HepG2 (cell line): ENCODE data around the gene ZRANB2. TPM values are rescaled to one million over a fixed set of nuclear protein-coding genes. Genes with fewer than 3 reads are reported as not detected.

Source experiments
- ATRX ChIP-seq: sonication (generic); formaldehyde crosslinking; IDR thresholded peaks from 2 replicates; pipeline ENCODE4 v1.4.0; 2020; ENCODE audit warnings: missing genetic modification reagents, borderline replicate concordance
- DNMT3B ChIP-seq: conservative IDR thresholded peaks from 2 replicates; pipeline ENCODE4 v1.6.1; 2016; ENCODE audit warnings: missing biosample characterization, control low read depth
- ELF1 ChIP-seq: sonication (generic); formaldehyde crosslinking; IDR thresholded peaks from 2 replicates; pipeline ENCODE4 v1.4.0; 2020; ENCODE audit warnings: missing genetic modification reagents
- HOXA3 ChIP-seq: sonication (generic); formaldehyde crosslinking; IDR thresholded peaks from 2 replicates; pipeline ENCODE4 v1.5.0; 2020; ENCODE audit warnings: missing genetic modification reagents
- MXD4 ChIP-seq: IDR thresholded peaks from 2 replicates; pipeline ENCODE4 v1.6.1; 2016; ENCODE audit warnings: mild to moderate bottlenecking, missing biosample characterization, missing genetic modification reagents
- NR2C2 ChIP-seq: sonication (generic); formaldehyde crosslinking; IDR thresholded peaks from 2 replicates; pipeline ENCODE4 v1.4.0; 2020; ENCODE audit warnings: missing genetic modification reagents, mild to moderate bottlenecking, moderate library complexity, borderline replicate concordance
- NR3C1 ChIP-seq: sonication (generic); formaldehyde crosslinking; IDR thresholded peaks from 2 replicates; pipeline ENCODE4 v1.4.0; 2020; ENCODE audit warnings: missing genetic modification reagents
- PHF21A ChIP-seq: sonication (generic); formaldehyde crosslinking; IDR thresholded peaks from 2 replicates; pipeline ENCODE4 v1.5.0; 2020; ENCODE audit warnings: mild to moderate bottlenecking, missing genetic modification reagents
- PITX1 ChIP-seq: sonication (generic); formaldehyde crosslinking; IDR thresholded peaks from 2 replicates; pipeline ENCODE4 v1.5.1; 2020; ENCODE audit warnings: mild to moderate bottlenecking, missing genetic modification reagents
- SMAD9 ChIP-seq: sonication (generic); formaldehyde crosslinking; IDR thresholded peaks from 2 replicates; pipeline ENCODE4 v1.5.1; 2020; ENCODE audit warnings: mild to moderate bottlenecking, missing genetic modification reagents
- SP5 ChIP-seq: IDR thresholded peaks from 2 replicates; pipeline ENCODE4 v1.6.1; 2016; ENCODE audit warnings: low read depth, borderline replicate concordance
- TCF7 ChIP-seq: sonication (generic); IDR thresholded peaks from 2 replicates; pipeline ENCODE4 v1.6.1; 2016; ENCODE audit warnings: antibody characterized with exemption, low read depth
- TGIF2 ChIP-seq: IDR thresholded peaks from 2 replicates; pipeline ENCODE4 v1.6.1; 2016; ENCODE audit warnings: control low read depth, missing compliant biosample characterization
- TSC22D2 ChIP-seq: sonication (generic); formaldehyde crosslinking; IDR thresholded peaks from 2 replicates; pipeline ENCODE4 v1.5.1; 2020; ENCODE audit warnings: missing genetic modification reagents, mild to moderate bottlenecking, borderline replicate concordance
- YEATS2 ChIP-seq: sonication (generic); formaldehyde crosslinking; IDR thresholded peaks from 2 replicates; pipeline ENCODE4 v1.4.0; 2020; ENCODE audit warnings: missing genetic modification reagents, borderline replicate concordance
- ZNF430 ChIP-seq: sonication (generic); formaldehyde crosslinking; IDR thresholded peaks from 2 replicates; pipeline ENCODE4 v1.9.0; 2021; ENCODE audit warnings: mild to moderate bottlenecking, missing genetic modification reagents
- ZNF614 ChIP-seq: IDR thresholded peaks from 2 replicates; pipeline ENCODE4 v1.6.1; 2018; ENCODE audit warnings: missing biosample characterization, missing genetic modification reagents, inconsistent platforms, borderline replicate concordance
- ZNF709 ChIP-seq: sonication (generic); formaldehyde crosslinking; IDR thresholded peaks from 2 replicates; pipeline ENCODE4 v1.5.0; 2020; ENCODE audit warnings: mild to moderate bottlenecking, missing genetic modification reagents
- ZNF749 ChIP-seq: sonication (generic); formaldehyde crosslinking; IDR thresholded peaks from 2 replicates; pipeline ENCODE4 v1.8.0; 2022; ENCODE audit warnings: mild to moderate bottlenecking, missing genetic modification reagents, moderate library complexity, borderline replicate concordance
- ZSCAN21 ChIP-seq: sonication (generic); formaldehyde crosslinking; IDR thresholded peaks from 2 replicates; pipeline ENCODE4 v1.8.0; 2022; ENCODE audit warnings: mild to moderate bottlenecking, missing genetic modification reagents, moderate library complexity, borderline replicate concordance
- polyA plus RNA-seq, 8 experiments: library from polyadenylated mRNA; depleted of rRNA in 3 of 8; stranded (reverse) in 7 of 8; unstranded in 1 of 8; fragments of >200 nt; fragmentation: Illumina TruSeq in 4 of 8; extraction: Trizol in 4 of 8; gene quantifications; 2 replicates each; pipeline versions ENCODE4 v1.2.1 to v1.2.3, GENCODE V29; 2011 to 2016; ENCODE audit warnings: low read depth in 4 of 8, missing spikeins in 1 of 8, mixed read lengths in 1 of 8; ENCODE audit not compliant: insufficient read depth in 1 of 8
- total RNA-seq, 5 experiments: library from RNA; depleted of rRNA; stranded (reverse); fragments of >200 nt; fragmentation: Illumina TruSeq; extraction: Trizol; gene quantifications; 2 replicates each; pipeline ENCODE4 v1.2.3, GENCODE V29; 2016; ENCODE audit warnings: low read depth in 1 of 5
- TF ChIP-seq, protein P1 (sequence below): IDR thresholded peaks from 2 replicates; pipeline ENCODE4 v1.6.1; 2012; ENCODE audit warnings: inconsistent platforms
- TF ChIP-seq, protein P2 (sequence below): sonication (generic); formaldehyde crosslinking; IDR thresholded peaks from 2 replicates; pipeline ENCODE4 v1.4.0; 2020; ENCODE audit warnings: missing genetic modification reagents, borderline replicate concordance
- TF ChIP-seq, protein P3 (sequence below): sonication (generic); formaldehyde crosslinking; IDR thresholded peaks from 2 replicates; pipeline ENCODE4 v1.5.1; 2020; ENCODE audit warnings: mild to moderate bottlenecking, missing genetic modification reagents, moderate library complexity
- TF ChIP-seq, protein P4 (sequence below): IDR thresholded peaks from 2 replicates; pipeline ENCODE4 v1.6.1; 2018; ENCODE audit warnings: missing genetic modification reagents
- TF ChIP-seq, protein P5 (sequence below), 2 experiments: fragments of 450-650 bp in 1 of 2; sonication (generic) in 1 of 2; formaldehyde crosslinking; IDR thresholded peaks; 2 replicates each; pipeline versions ENCODE4 v1.5.0 to v1.8.0; 2020 to 2022; ENCODE audit warnings: mild to moderate bottlenecking in 1 of 2, missing genetic modification reagents in 1 of 2

Gene ZRANB2
- total and polyA plus RNA-seq, 2 of the 13 experiments (the other 11 are each of a cell fraction or from before 2014, with no cell fraction given) = 43.0 to 45.4 TPM

DNA sequence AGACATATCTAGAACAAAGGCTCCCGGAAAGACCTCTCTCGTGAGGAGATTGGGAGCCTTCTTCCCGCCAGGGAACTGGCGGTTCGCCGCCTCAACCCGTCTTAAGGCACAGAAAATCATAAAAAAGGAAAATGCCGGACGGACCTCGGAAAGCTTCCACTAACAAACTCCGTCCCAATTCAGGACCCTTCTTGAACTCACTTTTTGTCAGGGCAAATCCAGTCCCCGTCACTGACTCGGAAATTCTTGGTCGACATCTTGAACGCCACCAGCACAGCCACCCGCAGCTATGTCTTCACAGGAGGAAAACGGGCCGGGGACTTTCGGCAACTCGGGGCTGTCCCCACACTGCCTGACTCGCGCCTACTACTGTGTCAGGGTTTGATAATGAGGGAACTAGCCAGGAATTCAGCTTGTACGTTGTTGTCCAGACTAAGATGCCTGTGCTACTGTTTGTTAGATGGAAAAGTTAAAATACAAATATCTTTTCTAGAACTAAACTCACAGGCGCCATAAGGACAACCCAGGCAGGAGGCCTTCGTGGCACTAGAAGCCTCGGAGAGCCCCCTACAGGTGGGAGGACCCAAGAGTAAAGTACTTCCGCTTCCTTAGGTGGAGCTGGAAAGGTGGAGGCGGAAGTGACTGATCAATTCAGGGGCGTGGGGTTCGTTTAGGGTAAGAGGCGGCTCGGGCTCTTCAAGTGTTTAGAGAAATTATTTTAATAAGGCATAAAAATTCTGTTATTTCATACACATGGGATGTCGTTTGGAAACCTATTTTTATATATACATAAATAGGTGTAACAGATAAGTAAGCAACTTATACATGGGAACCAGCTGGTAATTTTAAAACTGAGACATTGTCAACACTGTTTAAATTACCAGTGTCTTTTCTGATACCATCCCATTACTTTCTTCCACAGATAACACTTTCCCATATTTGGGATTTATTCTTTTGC, at the start of gene ZRANB2 (continued):
- TF ChIP-seq, protein P1, sequence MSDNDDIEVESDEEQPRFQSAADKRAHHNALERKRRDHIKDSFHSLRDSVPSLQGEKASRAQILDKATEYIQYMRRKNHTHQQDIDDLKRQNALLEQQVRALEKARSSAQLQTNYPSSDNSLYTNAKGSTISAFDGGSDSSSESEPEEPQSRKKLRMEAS = peak; percentile 13; the same call in 1 of the 2 replicates
- TF ChIP-seq NR3C1 (CRISPR knock-in tag) (no peak), SMAD9 (CRISPR knock-in tag) (no peak), TGIF2 (no peak), MXD4 (CRISPR knock-in tag) (0 out of 2 replicates have a peak, but pooled peaks have one; percentile 50), PHF21A (no peak), HOXA3 (CRISPR knock-in tag) (peak; percentile 65), ZNF614 (CRISPR knock-in tag) (peak; percentile 74; the same call in 1 of the 2 replicates), PITX1 (CRISPR knock-in tag) (0 out of 2 replicates have a peak, but pooled peaks have one; percentile 1), ZNF749 (CRISPR knock-in tag) (no peak), ZNF430 (peak; percentile 43; the same call in 1 of the 2 replicates), YEATS2 (peak; percentile 93), NR2C2 (CRISPR knock-in tag) (peak; percentile 92), ZNF709 (peak; percentile 59; the same call in 1 of the 2 replicates), TSC22D2 (CRISPR knock-in tag) (no peak), DNMT3B (CRISPR knock-in tag) (no peak), ELF1 (CRISPR knock-in tag) (peak; percentile 93), ATRX (0 out of 2 replicates have a peak, but pooled peaks have one; percentile 55), ZSCAN21 (CRISPR knock-in tag) (no peak), SP5 (CRISPR knock-in tag) (peak; percentile 24; the same call in 1 of the 2 replicates), TCF7 (0 out of 2 replicates have a peak, but pooled peaks have one; percentile 16)
- TF ChIP-seq, protein P2, sequence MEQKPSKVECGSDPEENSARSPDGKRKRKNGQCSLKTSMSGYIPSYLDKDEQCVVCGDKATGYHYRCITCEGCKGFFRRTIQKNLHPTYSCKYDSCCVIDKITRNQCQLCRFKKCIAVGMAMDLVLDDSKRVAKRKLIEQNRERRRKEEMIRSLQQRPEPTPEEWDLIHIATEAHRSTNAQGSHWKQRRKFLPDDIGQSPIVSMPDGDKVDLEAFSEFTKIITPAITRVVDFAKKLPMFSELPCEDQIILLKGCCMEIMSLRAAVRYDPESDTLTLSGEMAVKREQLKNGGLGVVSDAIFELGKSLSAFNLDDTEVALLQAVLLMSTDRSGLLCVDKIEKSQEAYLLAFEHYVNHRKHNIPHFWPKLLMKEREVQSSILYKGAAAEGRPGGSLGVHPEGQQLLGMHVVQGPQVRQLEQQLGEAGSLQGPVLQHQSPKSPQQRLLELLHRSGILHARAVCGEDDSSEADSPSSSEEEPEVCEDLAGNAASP (CRISPR knock-in tag) = peak; percentile 56; the same call in 1 of the 2 replicates
- TF ChIP-seq, protein P3, sequence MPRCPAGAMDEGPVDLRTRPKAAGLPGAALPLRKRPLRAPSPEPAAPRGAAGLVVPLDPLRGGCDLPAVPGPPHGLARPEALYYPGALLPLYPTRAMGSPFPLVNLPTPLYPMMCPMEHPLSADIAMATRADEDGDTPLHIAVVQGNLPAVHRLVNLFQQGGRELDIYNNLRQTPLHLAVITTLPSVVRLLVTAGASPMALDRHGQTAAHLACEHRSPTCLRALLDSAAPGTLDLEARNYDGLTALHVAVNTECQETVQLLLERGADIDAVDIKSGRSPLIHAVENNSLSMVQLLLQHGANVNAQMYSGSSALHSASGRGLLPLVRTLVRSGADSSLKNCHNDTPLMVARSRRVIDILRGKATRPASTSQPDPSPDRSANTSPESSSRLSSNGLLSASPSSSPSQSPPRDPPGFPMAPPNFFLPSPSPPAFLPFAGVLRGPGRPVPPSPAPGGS (CRISPR knock-in tag) = no peak
- TF ChIP-seq, protein P4, sequence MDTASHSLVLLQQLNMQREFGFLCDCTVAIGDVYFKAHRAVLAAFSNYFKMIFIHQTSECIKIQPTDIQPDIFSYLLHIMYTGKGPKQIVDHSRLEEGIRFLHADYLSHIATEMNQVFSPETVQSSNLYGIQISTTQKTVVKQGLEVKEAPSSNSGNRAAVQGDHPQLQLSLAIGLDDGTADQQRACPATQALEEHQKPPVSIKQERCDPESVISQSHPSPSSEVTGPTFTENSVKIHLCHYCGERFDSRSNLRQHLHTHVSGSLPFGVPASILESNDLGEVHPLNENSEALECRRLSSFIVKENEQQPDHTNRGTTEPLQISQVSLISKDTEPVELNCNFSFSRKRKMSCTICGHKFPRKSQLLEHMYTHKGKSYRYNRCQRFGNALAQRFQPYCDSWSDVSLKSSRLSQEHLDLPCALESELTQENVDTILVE = peak; percentile 65; the same call in 1 of the 2 replicates
- TF ChIP-seq, protein P5, sequence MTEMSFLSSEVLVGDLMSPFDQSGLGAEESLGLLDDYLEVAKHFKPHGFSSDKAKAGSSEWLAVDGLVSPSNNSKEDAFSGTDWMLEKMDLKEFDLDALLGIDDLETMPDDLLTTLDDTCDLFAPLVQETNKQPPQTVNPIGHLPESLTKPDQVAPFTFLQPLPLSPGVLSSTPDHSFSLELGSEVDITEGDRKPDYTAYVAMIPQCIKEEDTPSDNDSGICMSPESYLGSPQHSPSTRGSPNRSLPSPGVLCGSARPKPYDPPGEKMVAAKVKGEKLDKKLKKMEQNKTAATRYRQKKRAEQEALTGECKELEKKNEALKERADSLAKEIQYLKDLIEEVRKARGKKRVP (CRISPR knock-in tag; IDR thresholded peaks at IDR 0.05) = peak in 1 of 2 experiments; percentile 46; a peak in 1 of 4 replicates
